GM23338 (cell line): ENCODE results near the gene ADORA2A. TPM values are rescaled to one million over a fixed set of nuclear protein-coding genes. Genes with fewer than 3 reads are reported as not detected.

ENCODE experiments used
- ATAC-seq: fragments of 200-7000 bp; cut with Tn5 transposase; 3 replicates; pipeline ENCODE4 v1.9.1; 2020
- DNase-seq: peaks from one replicate; pipeline ENCODE4 v3.0.0-alpha.2; 2015; ENCODE audit warnings: low spot score
- H2AFZ ChIP-seq: fragments of 200-600 bp; sonication (generic); 2 replicates; pipeline ENCODE4 v1.8.0; 2016; ENCODE audit warnings: antibody characterized with exemption, mild to moderate bottlenecking, moderate library complexity
- H3F3A ChIP-seq: fragments of 200-600 bp; sonication (generic); replicated peaks from 2 replicates; pipeline ENCODE4 v1.8.0; 2017; ENCODE audit warnings: antibody characterized with exemption, mixed run types, low read depth
- H3K27ac ChIP-seq: fragments of 200-600 bp; sonication (generic); 2 replicates; pipeline ENCODE4 v1.6.1; 2016; ENCODE audit warnings: low read depth
- H3K27me3 ChIP-seq: fragments of 200-600 bp; sonication (generic); 2 replicates; pipeline ENCODE4 v1.8.0; 2016; ENCODE audit warnings: mild to moderate bottlenecking, mixed run types, moderate library complexity; ENCODE audit not compliant: insufficient read depth
- H3K36me3 ChIP-seq: fragments of 200-600 bp; sonication (generic); 2 replicates; pipeline ENCODE4 v1.8.0; 2016; ENCODE audit warnings: mild to moderate bottlenecking; ENCODE audit not compliant: insufficient read depth
- H3K4me1 ChIP-seq: fragments of 200-600 bp; sonication (generic); 2 replicates; pipeline ENCODE4 v1.8.0; 2016; ENCODE audit warnings: mild to moderate bottlenecking, moderate library complexity; ENCODE audit not compliant: insufficient read depth
- H3K4me2 ChIP-seq: fragments of 200-600 bp; sonication (generic); 2 replicates; pipeline ENCODE4 v1.7.1; 2017; ENCODE audit warnings: mixed run types
- H3K4me3 ChIP-seq: fragments of 200-600 bp; sonication (generic); 2 replicates; pipeline ENCODE4 v1.6.1; 2016; ENCODE audit warnings: mixed run types
- H3K79me2 ChIP-seq: fragments of 200-600 bp; sonication (generic); replicated peaks from 2 replicates; pipeline ENCODE4 v1.8.0; 2017; ENCODE audit warnings: mild to moderate bottlenecking; ENCODE audit not compliant: insufficient read depth
- H3K9me2 ChIP-seq: fragments of 200-600 bp; sonication (generic); 2 replicates; pipeline ENCODE4 v1.8.0; 2017; ENCODE audit not compliant: insufficient read depth
- H4K20me1 ChIP-seq: fragments of 200-600 bp; sonication (generic); replicated peaks from 2 replicates; pipeline ENCODE4 v1.8.0; 2017; ENCODE audit warnings: mild to moderate bottlenecking; ENCODE audit not compliant: insufficient read depth
- H3K27ac Mint-ChIP-seq: 2 replicates; pipeline ENCODE4 v1.8.0; 2020; ENCODE audit warnings: inconsistent platforms, mild to moderate bottlenecking, moderate library complexity, mixed read lengths
- H3K27me3 Mint-ChIP-seq: 3 replicates; pipeline ENCODE4 v1.8.0; 2022; ENCODE audit warnings: low read depth, mild to moderate bottlenecking, moderate library complexity, mixed read lengths, inconsistent platforms; ENCODE audit not compliant: insufficient read depth, poor library complexity
- H3K36me3 Mint-ChIP-seq: 3 replicates; pipeline ENCODE4 v1.8.0; 2021; ENCODE audit warnings: low read depth, mild to moderate bottlenecking, inconsistent platforms, moderate library complexity, mixed read lengths
- H3K4me1 Mint-ChIP-seq: 3 replicates; pipeline ENCODE4 v1.8.0; 2020; ENCODE audit warnings: mild to moderate bottlenecking, inconsistent platforms, mixed read lengths
- H3K4me3 Mint-ChIP-seq: 3 replicates; pipeline ENCODE4 v1.8.0; 2021; ENCODE audit warnings: moderate library complexity, mild to moderate bottlenecking, inconsistent platforms, mixed read lengths
- H3K9me3 Mint-ChIP-seq: 3 replicates; pipeline ENCODE4 v1.8.0; 2020; ENCODE audit warnings: moderate library complexity, mild to moderate bottlenecking, inconsistent platforms, mixed read lengths
- CREB1 ChIP-seq: fragments of 250-450 bp; sonication (Bioruptor Pico); IDR thresholded peaks from 2 replicates; pipeline ENCODE4 v1.5.0; 2020; ENCODE audit warnings: low read depth, mild to moderate bottlenecking, moderate library complexity
- CTCF ChIP-seq, 2 experiments: fragments of 200-600 bp in 1 of 2; sonication (generic) in 1 of 2; conservative IDR thresholded peaks; 2 replicates each; pipeline versions ENCODE4 v1.5.1 to v1.6.1; 2016 to 2017; ENCODE audit warnings: antibody characterized with exemption in 2 of 2, low read depth in 2 of 2, mild to moderate bottlenecking in 2 of 2, moderate library complexity in 1 of 2
- ETS1 ChIP-seq: IDR thresholded peaks from 2 replicates; pipeline ENCODE4 v1.6.1; 2016; ENCODE audit warnings: antibody characterized with exemption
- EZH2phosphoT487 ChIP-seq: fragments of 200-600 bp; sonication (generic); IDR thresholded peaks from one replicate; pipeline ENCODE4 v1.8.1; 2018; ENCODE audit warnings: antibody characterized with exemption; ENCODE audit not compliant: unreplicated experiment
- NANOG ChIP-seq: IDR thresholded peaks from 2 replicates; pipeline ENCODE4 v1.6.1; 2016; ENCODE audit warnings: antibody characterized with exemption, borderline replicate concordance
- POLR2AphosphoS5 ChIP-seq: IDR thresholded peaks from 2 replicates; pipeline ENCODE4 v1.6.1; 2016; ENCODE audit warnings: antibody characterized with exemption, low read depth
- REST ChIP-seq: IDR thresholded peaks from one replicate; pipeline ENCODE4 v1.6.1; 2018; ENCODE audit warnings: antibody characterized with exemption; ENCODE audit not compliant: unreplicated experiment
- STAT1 ChIP-seq: IDR thresholded peaks from one replicate; pipeline ENCODE4 v1.6.1; 2016; ENCODE audit warnings: antibody characterized with exemption; ENCODE audit not compliant: unreplicated experiment
- ZNF114 ChIP-seq: fragments of 250-450 bp; sonication (Bioruptor Pico); IDR thresholded peaks from 2 replicates; pipeline ENCODE4 v1.5.0; 2020; ENCODE audit warnings: mild to moderate bottlenecking, moderate library complexity
- ZNF331 ChIP-seq: fragments of 250-450 bp; sonication (Bioruptor Pico); IDR thresholded peaks from 2 replicates; pipeline ENCODE4 v1.5.0; 2020; ENCODE audit warnings: low read depth, mild to moderate bottlenecking, moderate library complexity
- polyA plus RNA-seq: library from polyadenylated mRNA; unstranded; fragments of >200 nt; fragmentation: Nextera tagmentation; extraction: Ambion mirVana; gene quantifications from 2 replicates; pipeline ENCODE4 v1.2.1, GENCODE V29; 2016
- total RNA-seq: library from RNA; depleted of rRNA; stranded (reverse); fragments of >200 nt; shearing (Covaris generic); gene quantifications from 2 replicates; pipeline ENCODE4 v1.2.3, GENCODE V29; 2014

ADORA2A gene
- total and polyA plus RNA-seq, 2 experiments from 2014 or later: 4.1 to 13.5 TPM

- Mint-ChIP-seq H3K27ac (no peak overlapping the region), H3K36me3 (no peaks in the 10 kb centered on the region)
- no peaks in the 10 kb centered on the region for H3K79me2 ChIP-seq
Observed at GRCh38 chr22:24422102-24422665, 5.2 kb upstream of the ADORA2A start.

More at GRCh38 chr22:24422102-24422665, 5.2 kb upstream of the ADORA2A start:
- Mint-ChIP-seq H3K9me3 (no peaks in the 10 kb centered on the region), H3K27me3 (peaks cover 55% of the 10 kb centered on the region), H3K4me3 (no peak overlapping the region; the same call in 2 of the 3 replicates), H3K4me1 (peaks cover 16% of the 10 kb centered on the region)
- no peaks in the 10 kb centered on the region for H3K9me2 ChIP-seq
- ATAC-seq (no peak), DNase-seq (no peak)
- no peaks in the 10 kb centered on the region for H3F3A ChIP-seq
- H3K27ac ChIP-seq: no peak overlapping the region
- peaks cover 29% of the 10 kb centered on the region for H3K27me3 ChIP-seq
- H4K20me1 ChIP-seq: no peaks in the 10 kb centered on the region
- no peak overlapping the region for H3K4me3 ChIP-seq
- TF ChIP-seq CTCF (conservative IDR thresholded peaks at IDR 0.05; ENCODE audit: low read depth in 2 of 2) (no peak), STAT1 (no peak), ZNF331 (no peak), EZH2phosphoT487 (no peak), POLR2AphosphoS5 (no peak), ETS1 (no peak), NANOG (no peak), REST (no peak), CREB1 (CRISPR knock-in tag) (no peak), ZNF114 (CRISPR knock-in tag) (no peak)
- no peak overlapping the region for H2AFZ ChIP-seq
- no peak overlapping the region for H3K4me2 ChIP-seq
- no peaks in the 10 kb centered on the region for H3K36me3 ChIP-seq
- H3K4me1 ChIP-seq: peaks cover 8% of the 10 kb centered on the region; the same call in 1 of the 2 replicates
